Thyroid gland (tissue), 4 donors: Measurements from ENCODE around the gene NR5A2. TPM values are rescaled to one million over a fixed set of nuclear protein-coding genes. Genes with fewer than 3 reads are reported as not detected.

Experiments used
- DNase-seq, 2 donors: peaks; one replicate each; pipeline ENCODE4 v3.0.0-alpha.2; 2019
- H3K27ac ChIP-seq, 3 donors: fragments of 200-600 bp; sonication (generic); 1 replicate in 2 of 3; 2 replicates in 1 of 3; pipeline ENCODE4 v1.5.1; 2016 to 2019; ENCODE audit warnings: mild to moderate bottlenecking in 1 of 3, moderate library complexity in 1 of 3
- H3K27me3 ChIP-seq: fragments of 200-600 bp; sonication (generic); one replicate; pipeline ENCODE4 v1.5.1; 2019
- H3K36me3 ChIP-seq, 2 donors: fragments of 200-600 bp; sonication (generic); one replicate each; pipeline ENCODE4 v1.5.1; 2016 to 2019
- H3K4me1 ChIP-seq, 2 donors: fragments of 200-600 bp; sonication (generic); one replicate each; pipeline ENCODE4 v1.5.1; 2017 to 2019
- H3K4me3 ChIP-seq, 3 donors: fragments of 200-600 bp; sonication (generic); replicated peaks in 1 of 3; 1 replicate in 2 of 3; 2 replicates in 1 of 3; pipeline ENCODE4 v1.5.1; 2016; ENCODE audit warnings: mild to moderate bottlenecking in 1 of 3
- H3K9me3 ChIP-seq: fragments of 200-600 bp; sonication (generic); one replicate; pipeline ENCODE4 v1.5.1; 2017
- POLR2A ChIP-seq, 2 donors: fragments of 450-650 bp; IDR thresholded peaks; one replicate each; pipeline ENCODE4 v1.6.1; 2017; ENCODE audit warnings: antibody characterized with exemption in 2 of 2, mild to moderate bottlenecking in 2 of 2, moderate library complexity in 1 of 2
- WGBS, 2 donors: methylation state at CpG; one replicate each; pipeline ENCODE4 v1.1.5; 2017; 5-methylcytosine and 5-hydroxymethylcytosine counted together
- intact Hi-C: fragments of 100-400 bp; cut with DNase I; formaldehyde crosslinking; loops from one replicate; pipeline ENCODE4 v1.15.1; 2023
- total RNA-seq, 4 donors: library from RNA; depleted of rRNA; stranded (reverse); fragments of >200 nt; gene quantifications; one replicate each; pipeline ENCODE4 v1.2.3, GENCODE V29; 2016
- TF ChIP-seq, protein P1 (sequence below), 6 experiments: fragments of 200-600 bp in 3 of 6; fragments of 450-650 bp in 3 of 6; sonication (generic) in 3 of 6; IDR thresholded peaks; one replicate each; pipeline ENCODE4 v1.5.1; 2016 to 2019; ENCODE audit warnings: antibody characterized with exemption in 6 of 6, mild to moderate bottlenecking in 2 of 6, inconsistent platforms in 1 of 6, moderate library complexity in 1 of 6

NR5A2 gene
- total RNA-seq, 4 donors from 2014 or later: 1.5 to 8.2 (median 3.9) TPM

DNA sequence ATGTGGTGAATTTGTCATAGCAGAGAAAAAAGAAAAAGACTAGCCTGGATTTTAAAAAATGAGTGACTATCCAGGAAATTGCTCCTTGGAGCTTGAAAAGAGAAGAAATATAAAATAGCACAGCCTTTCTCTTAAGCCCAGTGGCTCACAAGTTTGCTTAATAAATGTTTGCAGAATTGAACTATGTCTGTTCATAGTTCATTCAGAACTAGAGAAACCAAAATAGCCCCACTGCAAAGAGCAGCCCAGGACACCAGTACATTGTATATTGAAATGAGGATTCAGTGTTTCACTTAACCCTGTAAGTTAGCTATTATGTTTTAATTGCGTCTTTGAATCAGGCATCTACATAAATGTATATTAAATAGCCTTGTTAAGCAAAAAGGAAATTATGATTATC lies 88.8 kb downstream of the NR5A2 start:
- WGBS, 2 donors: 95 to 96% methylated on average over 1 of the region's 1 CpG
- Histone ChIP-seq H3K27ac (no peak overlapping the region), H3K9me3 (no peaks in the 10 kb centered on the region), H3K4me3 (no peak overlapping the region), H3K27me3 (no peaks in the 10 kb centered on the region), H3K4me1 (no peaks in the 10 kb centered on the region), H3K36me3 (no peaks in the 10 kb centered on the region)
- DNase-seq: no peak
- intact Hi-C loops: no loop called here
- TF ChIP-seq, protein P1, sequence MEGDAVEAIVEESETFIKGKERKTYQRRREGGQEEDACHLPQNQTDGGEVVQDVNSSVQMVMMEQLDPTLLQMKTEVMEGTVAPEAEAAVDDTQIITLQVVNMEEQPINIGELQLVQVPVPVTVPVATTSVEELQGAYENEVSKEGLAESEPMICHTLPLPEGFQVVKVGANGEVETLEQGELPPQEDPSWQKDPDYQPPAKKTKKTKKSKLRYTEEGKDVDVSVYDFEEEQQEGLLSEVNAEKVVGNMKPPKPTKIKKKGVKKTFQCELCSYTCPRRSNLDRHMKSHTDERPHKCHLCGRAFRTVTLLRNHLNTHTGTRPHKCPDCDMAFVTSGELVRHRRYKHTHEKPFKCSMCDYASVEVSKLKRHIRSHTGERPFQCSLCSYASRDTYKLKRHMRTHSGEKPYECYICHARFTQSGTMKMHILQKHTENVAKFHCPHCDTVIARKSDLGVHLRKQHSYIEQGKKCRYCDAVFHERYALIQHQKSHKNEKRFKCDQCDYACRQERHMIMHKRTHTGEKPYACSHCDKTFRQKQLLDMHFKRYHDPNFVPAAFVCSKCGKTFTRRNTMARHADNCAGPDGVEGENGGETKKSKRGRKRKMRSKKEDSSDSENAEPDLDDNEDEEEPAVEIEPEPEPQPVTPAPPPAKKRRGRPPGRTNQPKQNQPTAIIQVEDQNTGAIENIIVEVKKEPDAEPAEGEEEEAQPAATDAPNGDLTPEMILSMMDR (IDR thresholded peaks at IDR 0.05): no peak
- no peak for TF ChIP-seq POLR2A (IDR thresholded peaks at IDR 0.05)

- no peaks in the 10 kb centered on the region for H3K27me3 ChIP-seq
- 93 to 95% methylated on average over 3 of the region's 3 CpGs for WGBS, 2 donors
- intact Hi-C loops: no loop called here
- H3K36me3 ChIP-seq: no peaks in the 10 kb centered on the region
- TF ChIP-seq POLR2A (IDR thresholded peaks at IDR 0.05): no peak
- TF ChIP-seq, protein P1 (IDR thresholded peaks at IDR 0.05): no peak
- no peak overlapping the region for H3K27ac ChIP-seq
- H3K9me3 ChIP-seq: no peaks in the 10 kb centered on the region
- no peak overlapping the region for H3K4me3 ChIP-seq
- DNase-seq: no peak
- H3K4me1 ChIP-seq: no peaks in the 10 kb centered on the region
Measured at GRCh38 chr1:200118779-200119505, 91.4 kb downstream of the NR5A2 start.

GRCh38 chr1:200121421-200121820 lies 93.9 kb downstream of the NR5A2 start:
- Histone ChIP-seq H3K27me3 (no peaks in the 10 kb centered on the region), H3K4me1 (no peaks in the 10 kb centered on the region), H3K9me3 (no peaks in the 10 kb centered on the region), H3K27ac (no peak overlapping the region), H3K4me3 (no peak overlapping the region), H3K36me3 (no peaks in the 10 kb centered on the region)
- TF ChIP-seq POLR2A (IDR thresholded peaks at IDR 0.05): no peak
- TF ChIP-seq, protein P1 (IDR thresholded peaks at IDR 0.05): no peak
- intact Hi-C loops: no loop called here
- DNase-seq: no peak

DNA sequence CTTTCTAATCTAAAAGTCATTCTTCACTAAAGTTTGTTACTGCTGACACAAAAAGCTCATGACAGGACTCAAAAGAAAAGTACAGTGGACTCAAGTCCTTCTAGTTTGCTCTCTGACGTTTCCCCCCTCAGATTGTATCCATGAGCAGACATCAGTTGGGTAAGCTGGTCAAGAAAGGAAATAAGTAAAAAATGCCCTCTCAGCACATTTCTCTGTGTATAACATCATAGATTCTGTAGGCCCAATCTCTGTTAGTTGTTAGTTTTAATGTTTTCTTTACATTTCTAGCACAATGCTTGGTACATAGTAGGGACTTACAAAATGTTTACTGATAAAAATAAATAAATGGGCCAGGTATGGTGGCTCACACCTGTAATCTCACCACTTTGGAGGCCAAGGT lies 96.8 kb downstream of the NR5A2 start:
- DNase-seq: no peak
- 70 to 75% methylated on average over 1 of the region's 1 CpG for WGBS, 2 donors
- H3K27ac ChIP-seq: no peak overlapping the region

GRCh38 chr1:200128081-200128480 lies 100.6 kb downstream of the NR5A2 start:
- Histone ChIP-seq H3K9me3 (no peaks in the 10 kb centered on the region), H3K36me3 (no peaks in the 10 kb centered on the region), H3K4me3 (no peak overlapping the region), H3K4me1 (peaks cover 0 to 4% of the 10 kb centered on the region in 2 donors), H3K27me3 (no peaks in the 10 kb centered on the region), H3K27ac (no peak overlapping the region)
- no peak for DNase-seq
- intact Hi-C loops: no loop called here
- no peak for TF ChIP-seq POLR2A (IDR thresholded peaks at IDR 0.05)
- TF ChIP-seq, protein P1 (IDR thresholded peaks at IDR 0.05): no peak
- WGBS, 2 donors: 90 to 96% methylated on average over 7 of the region's 7 CpGs

More for the DNA sequence above, 96.8 kb downstream of the NR5A2 start:
- Histone ChIP-seq H3K27me3 (no peaks in the 10 kb centered on the region), H3K9me3 (no peaks in the 10 kb centered on the region), H3K36me3 (no peaks in the 10 kb centered on the region), H3K4me1 (no peaks in the 10 kb centered on the region), H3K4me3 (no peak overlapping the region)
- TF ChIP-seq POLR2A (IDR thresholded peaks at IDR 0.05): no peak
- TF ChIP-seq, protein P1 (IDR thresholded peaks at IDR 0.05): no peak
- intact Hi-C loops: no loop called here
